Measurements from ENCODE around the gene DOP1B.

GRCh38 chr21:36205962-36206361 lies 49.3 kb downstream of the DOP1B start:
- TF ChIP-seq, protein P1, sequence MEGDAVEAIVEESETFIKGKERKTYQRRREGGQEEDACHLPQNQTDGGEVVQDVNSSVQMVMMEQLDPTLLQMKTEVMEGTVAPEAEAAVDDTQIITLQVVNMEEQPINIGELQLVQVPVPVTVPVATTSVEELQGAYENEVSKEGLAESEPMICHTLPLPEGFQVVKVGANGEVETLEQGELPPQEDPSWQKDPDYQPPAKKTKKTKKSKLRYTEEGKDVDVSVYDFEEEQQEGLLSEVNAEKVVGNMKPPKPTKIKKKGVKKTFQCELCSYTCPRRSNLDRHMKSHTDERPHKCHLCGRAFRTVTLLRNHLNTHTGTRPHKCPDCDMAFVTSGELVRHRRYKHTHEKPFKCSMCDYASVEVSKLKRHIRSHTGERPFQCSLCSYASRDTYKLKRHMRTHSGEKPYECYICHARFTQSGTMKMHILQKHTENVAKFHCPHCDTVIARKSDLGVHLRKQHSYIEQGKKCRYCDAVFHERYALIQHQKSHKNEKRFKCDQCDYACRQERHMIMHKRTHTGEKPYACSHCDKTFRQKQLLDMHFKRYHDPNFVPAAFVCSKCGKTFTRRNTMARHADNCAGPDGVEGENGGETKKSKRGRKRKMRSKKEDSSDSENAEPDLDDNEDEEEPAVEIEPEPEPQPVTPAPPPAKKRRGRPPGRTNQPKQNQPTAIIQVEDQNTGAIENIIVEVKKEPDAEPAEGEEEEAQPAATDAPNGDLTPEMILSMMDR (IDR thresholded peaks at IDR 0.05; ENCODE audit: insufficient read depth, low read length, poor library complexity, severe bottlenecking) = no peak
- TF ChIP-seq EZH2phosphoT487 (conservative IDR thresholded peaks at IDR 0.05; ENCODE audit: low read length) = no peak

All from SU-DHL-6 (cell line).